ENCODE data around the gene APOA4. TPM values are rescaled to one million over a fixed set of nuclear protein-coding genes. Genes with fewer than 3 reads are reported as not detected.

APOA4 gene
- total and polyA plus RNA-seq, 2 of the 13 experiments (the other 11 are each of a cell fraction or from before 2014, with no cell fraction given) = 3.8 to 7.2 TPM

DNA sequence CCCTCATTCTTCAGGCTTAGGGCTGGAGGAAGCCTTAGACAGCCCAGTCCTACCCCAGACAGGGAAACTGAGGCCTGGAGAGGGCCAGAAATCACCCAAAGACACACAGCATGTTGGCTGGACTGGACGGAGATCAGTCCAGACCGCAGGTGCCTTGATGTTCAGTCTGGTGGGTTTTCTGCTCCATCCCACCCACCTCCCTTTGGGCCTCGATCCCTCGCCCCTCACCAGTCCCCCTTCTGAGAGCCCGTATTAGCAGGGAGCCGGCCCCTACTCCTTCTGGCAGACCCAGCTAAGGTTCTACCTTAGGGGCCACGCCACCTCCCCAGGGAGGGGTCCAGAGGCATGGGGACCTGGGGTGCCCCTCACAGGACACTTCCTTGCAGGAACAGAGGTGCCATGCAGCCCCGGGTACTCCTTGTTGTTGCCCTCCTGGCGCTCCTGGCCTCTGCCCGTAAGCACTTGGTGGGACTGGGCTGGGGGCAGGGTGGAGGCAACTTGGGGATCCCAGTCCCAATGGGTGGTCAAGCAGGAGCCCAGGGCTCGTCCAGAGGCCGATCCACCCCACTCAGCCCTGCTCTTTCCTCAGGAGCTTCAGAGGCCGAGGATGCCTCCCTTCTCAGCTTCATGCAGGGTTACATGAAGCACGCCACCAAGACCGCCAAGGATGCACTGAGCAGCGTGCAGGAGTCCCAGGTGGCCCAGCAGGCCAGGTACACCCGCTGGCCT lies 7.2 kb upstream of the APOA4 start (continued):
- no peak for TF ChIP-seq STAT6 (CRISPR knock-in tag; IDR thresholded peaks at IDR 0.05; ENCODE audit: borderline replicate concordance)
- TF ChIP-seq CEBPB (IDR thresholded peaks at IDR 0.05; ENCODE audit: borderline replicate concordance, low read depth, low read length) = no peak
- TF ChIP-seq, protein P1, sequence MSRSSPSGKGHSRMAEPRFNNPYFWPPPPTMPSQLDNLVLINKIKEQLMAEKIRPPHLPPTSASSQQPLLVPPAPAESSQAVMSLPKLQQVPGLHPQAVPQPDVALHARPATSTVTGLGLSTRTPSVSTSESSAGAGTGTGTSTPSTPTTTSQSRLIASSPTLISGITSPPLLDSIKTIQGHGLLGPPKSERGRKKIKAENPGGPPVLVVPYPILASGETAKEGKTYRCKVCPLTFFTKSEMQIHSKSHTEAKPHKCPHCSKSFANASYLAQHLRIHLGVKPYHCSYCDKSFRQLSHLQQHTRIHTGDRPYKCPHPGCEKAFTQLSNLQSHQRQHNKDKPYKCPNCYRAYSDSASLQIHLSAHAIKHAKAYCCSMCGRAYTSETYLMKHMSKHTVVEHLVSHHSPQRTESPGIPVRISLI (CRISPR knock-in tag; IDR thresholded peaks at IDR 0.05; ENCODE audit: borderline replicate concordance) = no peak
- TF ChIP-seq PHF5A (CRISPR knock-in tag; IDR thresholded peaks at IDR 0.05; ENCODE audit: low read depth, unreplicated experiment) = no peak
- TF ChIP-seq ZSCAN9 (CRISPR knock-in tag; IDR thresholded peaks at IDR 0.05; ENCODE audit: borderline replicate concordance) = no peak
- TF ChIP-seq ZNF546 (CRISPR knock-in tag; conservative IDR thresholded peaks at IDR 0.05) = peak; percentile 52; the same call in 1 of the 2 replicates
- TF ChIP-seq, protein P2, sequence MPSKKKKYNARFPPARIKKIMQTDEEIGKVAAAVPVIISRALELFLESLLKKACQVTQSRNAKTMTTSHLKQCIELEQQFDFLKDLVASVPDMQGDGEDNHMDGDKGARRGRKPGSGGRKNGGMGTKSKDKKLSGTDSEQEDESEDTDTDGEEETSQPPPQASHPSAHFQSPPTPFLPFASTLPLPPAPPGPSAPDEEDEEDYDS (CRISPR knock-in tag; IDR thresholded peaks at IDR 0.05) = no peak
- peak; percentile 25; the same call in 1 of the 2 replicates for TF ChIP-seq BRD4 (CRISPR knock-in tag; IDR thresholded peaks at IDR 0.05)
- TF ChIP-seq ZNF674 (CRISPR knock-in tag; IDR thresholded peaks at IDR 0.05; ENCODE audit: low read depth) = peak; percentile 66; the same call in 1 of the 2 replicates
- TF ChIP-seq ZNF367 (CRISPR knock-in tag; IDR thresholded peaks at IDR 0.05; ENCODE audit: borderline replicate concordance) = no peak
- TF ChIP-seq SKIL (CRISPR knock-in tag; IDR thresholded peaks at IDR 0.05; ENCODE audit: borderline replicate concordance) = no peak
- no peak for TF ChIP-seq RARA (CRISPR knock-in tag; IDR thresholded peaks at IDR 0.05)
- no peak for TF ChIP-seq ZNF431 (CRISPR knock-in tag; IDR thresholded peaks at IDR 0.05; ENCODE audit: borderline replicate concordance, low read depth)
- 0 out of 2 replicates have a peak, but pooled peaks have one; percentile 45 for TF ChIP-seq ZNF512B (CRISPR knock-in tag; IDR thresholded peaks at IDR 0.05; ENCODE audit: borderline replicate concordance)
- TF ChIP-seq PITX1 (CRISPR knock-in tag; IDR thresholded peaks at IDR 0.05) = peak; percentile 18; the same call in 1 of the 2 replicates
- TF ChIP-seq ADNP (CRISPR knock-in tag; IDR thresholded peaks at IDR 0.05) = no peak
- no peak for TF ChIP-seq ZNF441 (CRISPR knock-in tag; IDR thresholded peaks at IDR 0.05; ENCODE audit: borderline replicate concordance)
- TF ChIP-seq BHLHE40 (IDR thresholded peaks at IDR 0.05; ENCODE audit: low read length) = no peak
- peak; percentile 91 for TF ChIP-seq AGO2 (optimal IDR thresholded peaks at IDR 0.05; ENCODE audit: low read depth, low read length)

All from HepG2 (cell line).